T-cell (primary cell): Measurements from ENCODE around the gene GPR25. TPM values are rescaled to one million over a fixed set of nuclear protein-coding genes. Genes with fewer than 3 reads are reported as not detected.

Experiments used
- ATAC-seq, 4 experiments: fragments of 200-7000 bp in 3 of 4; fragments of 150-1000 bp in 1 of 4; cut with Tn5 transposase; replicated peaks in 1 of 4; 1 replicate in 3 of 4; 2 replicates in 1 of 4; pipeline ENCODE4 v1.10.0; 2021; ENCODE audit warnings: moderate library complexity in 3 of 4, mild to moderate bottlenecking in 2 of 4, moderate number of reproducible peaks in 1 of 4
- CTCF ChIA-PET, 2 donors: fragments of 300-600 bp; sonication (Branson Sonifier 250); formaldehyde crosslinking; loops; one replicate each; lab custom pipeline; 2022; ENCODE audit warnings: antibody characterized with exemption in 2 of 2; lab: Charles Lee
- POLR2A ChIA-PET, 2 donors: fragments of 300-600 bp; sonication (Branson Sonifier 250); formaldehyde crosslinking; loops; one replicate each; lab custom pipeline; 2022; ENCODE audit warnings: antibody characterized with exemption in 2 of 2; lab: Charles Lee
- DNase-seq, 35 experiments: peaks; one replicate each; pipeline versions ENCODE4 v3.0.0 to v3.0.0-alpha.2; 2013 to 2023
- H3K27ac ChIP-seq: one replicate; pipeline ENCODE4 v1.5.1; 2013; ENCODE audit warnings: low read length
- H3K27me3 ChIP-seq, 2 experiments: replicated peaks in 1 of 2; 1 replicate in 1 of 2; 2 replicates in 1 of 2; pipeline versions ENCODE4 v1.6.1 to v1.7.0; 2013; ENCODE audit warnings: low read length in 1 of 2, mixed read lengths in 1 of 2; ENCODE audit not compliant: control insufficient read depth in 2 of 2, insufficient read depth in 2 of 2; ENCODE audit errors: extremely low read depth in 1 of 2
- H3K36me3 ChIP-seq, 2 donors: 1 replicate in 1 of 2; 2 replicates in 1 of 2; pipeline versions ENCODE4 v1.6.1 to v1.7.0; 2013; ENCODE audit warnings: low read length in 1 of 2; ENCODE audit not compliant: control insufficient read depth in 2 of 2, insufficient read depth in 1 of 2; ENCODE audit errors: extremely low read depth in 1 of 2
- H3K4me1 ChIP-seq, 2 experiments: 1 replicate in 1 of 2; 2 replicates in 1 of 2; pipeline versions ENCODE4 v1.6.1 to v1.7.0; 2013; ENCODE audit warnings: low read length in 2 of 2, mixed read lengths in 1 of 2; ENCODE audit not compliant: insufficient read depth in 2 of 2, control insufficient read depth in 1 of 2; ENCODE audit errors: extremely low read depth in 1 of 2
- H3K4me3 ChIP-seq, 2 donors: 1 replicate in 1 of 2; 2 replicates in 1 of 2; pipeline versions ENCODE4 v1.5.1 to v1.7.0; 2013; ENCODE audit warnings: mild to moderate bottlenecking in 2 of 2, low read length in 1 of 2, moderate library complexity in 1 of 2; ENCODE audit not compliant: control insufficient read depth in 1 of 2; ENCODE audit errors: extremely low read depth in 1 of 2
- H3K9me3 ChIP-seq: 2 replicates; pipeline ENCODE4 v1.7.0; 2013
- H3K27ac Mint-ChIP-seq, 2 donors: one replicate each; pipeline ENCODE4 v1.8.0; 2020 to 2021; ENCODE audit warnings: mild to moderate bottlenecking in 2 of 2, mixed read lengths in 2 of 2
- H3K27me3 Mint-ChIP-seq, 2 donors: one replicate each; pipeline ENCODE4 v1.8.0; 2021 to 2022; ENCODE audit warnings: mixed read lengths in 2 of 2
- H3K36me3 Mint-ChIP-seq: one replicate; pipeline ENCODE4 v1.8.0; 2021; ENCODE audit warnings: mixed read lengths
- H3K4me1 Mint-ChIP-seq, 3 donors: one replicate each; pipeline ENCODE4 v1.8.0; 2020 to 2022; ENCODE audit warnings: mixed read lengths in 3 of 3, mild to moderate bottlenecking in 1 of 3
- H3K4me3 Mint-ChIP-seq, 3 donors: one replicate each; pipeline ENCODE4 v1.8.0; 2020 to 2022; ENCODE audit warnings: mild to moderate bottlenecking in 3 of 3, mixed read lengths in 3 of 3, moderate library complexity in 3 of 3
- H3K9me3 Mint-ChIP-seq, 3 donors: one replicate each; pipeline ENCODE4 v1.8.0; 2020 to 2022; ENCODE audit warnings: mixed read lengths in 3 of 3
- WGBS: methylation state at CpG from one replicate; pipeline ENCODE4 v1.1.5; 2013; ENCODE audit warnings: missing lambda C conversion rate; ENCODE audit not compliant: insufficient coverage; 5-methylcytosine and 5-hydroxymethylcytosine counted together
- total RNA-seq, 35 experiments: library from RNA in 6 of 35; stranded (reverse) in 6 of 35; fragments of 120-200 nt in 1 of 35; gene quantifications; one replicate each; pipeline versions ENCODE4 v1.2.1 to v1.2.4 and lab custom pipeline; 2013 to 2026

The GPR25 gene
- total RNA-seq, 5 donors from 2014 or later (not counting 1 experiment from before 2014, with no cell fraction given), result 1.2 to 6.7 (median 1.8) TPM

- peaks cover 0 to 54% of the 10 kb centered on the region in 2 experiments for H3K4me1 ChIP-seq
- Mint-ChIP-seq H3K36me3 (no peaks in the 10 kb centered on the region), H3K9me3 (no peaks in the 10 kb centered on the region), H3K27ac (peak overlapping the region; percentile 45 to 77), H3K4me1 (peaks cover 21 to 71% (median 55%) of the 10 kb centered on the region in 3 donors), H3K27me3 (peaks cover 5 to 9% of the 10 kb centered on the region in 2 donors), H3K4me3 (no peak overlapping the region)
- H3K4me3 ChIP-seq, result no peak overlapping the region
- H3K27me3 ChIP-seq, result peaks cover 2 to 6% of the 10 kb centered on the region in 2 experiments
- no peaks in the 10 kb centered on the region for H3K36me3 ChIP-seq
- H3K27ac ChIP-seq, result peak overlapping the region; percentile 29
- POLR2A ChIA-PET, result interaction anchor here in 1 of 2 donors (0.6 kb wide), 2 partner anchors 10 to 19 kb away, joined by 4 read pairs; no protein-coding TSS in a partner anchor
- DNase-seq, result no peak
- CTCF ChIA-PET, result interaction anchor here in 1 of 2 donors (1.3 kb wide), 1 partner anchor 10 kb away, joined by 6 read pairs; no protein-coding TSS in a partner anchor
- no peaks in the 10 kb centered on the region for H3K9me3 ChIP-seq
- 54% methylated on average over 8 of the region's 11 CpGs for WGBS
- no peak for ATAC-seq
Observed at GRCh38 chr1:200867018-200867811, 5.6 kb upstream of the GPR25 start.

GRCh38 chr1:200869376-200869752 is 3.4 kb upstream of the GPR25 start:
- Histone ChIP-seq H3K27ac (peak overlapping the region; percentile 76), H3K4me3 (peak overlapping the region in 1 of 2 donors; percentile 4), H3K27me3 (peaks cover 2 to 24% of the 10 kb centered on the region in 2 experiments), H3K4me1 (peaks cover 2 to 70% of the 10 kb centered on the region in 2 experiments), H3K9me3 (no peaks in the 10 kb centered on the region), H3K36me3 (no peaks in the 10 kb centered on the region)
- peaks cover 12 to 19% of the 10 kb centered on the region in 2 donors for H3K27me3 Mint-ChIP-seq
- ATAC-seq (no peak), DNase-seq (no peak)
- ChIA-PET POLR2A (interaction anchor here (0.6 to 1.6 kb wide), 2 partner anchors 19 to 299 kb away, joined by 3 to 5 read pairs; no protein-coding TSS in a partner anchor), CTCF (interaction anchor here in 1 of 2 donors (1.4 kb wide), 1 partner anchor 19 kb away, joined by 5 read pairs; no protein-coding TSS in a partner anchor)
- H3K4me3 Mint-ChIP-seq, result peak overlapping the region in 1 of 3 donors; percentile 15
- H3K36me3 Mint-ChIP-seq, result no peaks in the 10 kb centered on the region
- WGBS, result 92% methylated on average over 3 of the region's 5 CpGs
- H3K27ac Mint-ChIP-seq, result peak overlapping the region; percentile 82 to 83
- H3K9me3 Mint-ChIP-seq, result no peaks in the 10 kb centered on the region
- H3K4me1 Mint-ChIP-seq, result peaks cover 22 to 63% (median 48%) of the 10 kb centered on the region in 3 donors

- Histone ChIP-seq H3K4me1 (peaks cover 2 to 72% of the 10 kb centered on the region in 2 experiments), H3K9me3 (no peaks in the 10 kb centered on the region), H3K4me3 (peak overlapping the region in 1 of 2 donors; percentile 19), H3K27me3 (peaks cover 2 to 27% of the 10 kb centered on the region in 2 experiments), H3K36me3 (no peaks in the 10 kb centered on the region), H3K27ac (peak overlapping the region; percentile 76)
- H3K9me3 Mint-ChIP-seq, result no peaks in the 10 kb centered on the region
- H3K4me3 Mint-ChIP-seq, result peak overlapping the region; percentile 15 to 54 (median 18)
- H3K27me3 Mint-ChIP-seq, result peaks cover 16 to 23% of the 10 kb centered on the region in 2 donors
- peaks cover 3% of the 10 kb centered on the region for H3K36me3 Mint-ChIP-seq
- no peak for DNase-seq
- ATAC-seq, result peak; percentile 33 to 51 (median 46)
- POLR2A ChIA-PET, result interaction anchor here (0.6 to 1.6 kb wide), 2 partner anchors 18 to 300 kb away, joined by 3 to 5 read pairs; no protein-coding TSS in a partner anchor
- CTCF ChIA-PET, result interaction anchor here in 1 of 2 donors (1.4 kb wide), 1 partner anchor 18 kb away, joined by 5 read pairs; no protein-coding TSS in a partner anchor
- H3K27ac Mint-ChIP-seq, result peak overlapping the region; percentile 82 to 83
- peaks cover 26 to 66% (median 52%) of the 10 kb centered on the region in 3 donors for H3K4me1 Mint-ChIP-seq
- WGBS, result 31% methylated on average over 5 of the region's 9 CpGs
Observed at GRCh38 chr1:200869753-200870391, 2.9 kb upstream of the GPR25 start.

- Mint-ChIP-seq H3K36me3 (peaks cover 3% of the 10 kb centered on the region), H3K9me3 (no peaks in the 10 kb centered on the region), H3K4me3 (peak overlapping the region; percentile 54 to 74 (median 72)), H3K27ac (no peak overlapping the region), H3K27me3 (peaks cover 31 to 32% of the 10 kb centered on the region in 2 donors), H3K4me1 (peaks cover 38 to 72% (median 59%) of the 10 kb centered on the region in 3 donors)
- Histone ChIP-seq H3K9me3 (no peaks in the 10 kb centered on the region), H3K4me3 (peak overlapping the region; percentile 21 to 53), H3K36me3 (no peaks in the 10 kb centered on the region), H3K4me1 (peaks cover 4 to 65% of the 10 kb centered on the region in 2 experiments), H3K27ac (no peak overlapping the region), H3K27me3 (peaks cover 2 to 32% of the 10 kb centered on the region in 2 experiments)
- CTCF ChIA-PET, result no interaction called here
- POLR2A ChIA-PET, result no interaction called here
- ATAC-seq (no peak), DNase-seq (no peak)
- 40% methylated on average over 61 of the region's 61 CpGs for WGBS
Observed at GRCh38 chr1:200873116-200873670, 412 bp downstream of the GPR25 start.

GRCh38 chr1:200873671-200874397 is 1.1 kb downstream of the GPR25 start:
- ATAC-seq (peak in 1 of 4 experiments; percentile 55), DNase-seq (peak in 2 of 35 experiments; percentile 10 to 45)
- peaks cover 3% of the 10 kb centered on the region for H3K36me3 Mint-ChIP-seq
- H3K27me3 ChIP-seq, result peaks cover 2 to 32% of the 10 kb centered on the region in 2 experiments
- CTCF ChIA-PET, result interaction anchor here in 1 of 2 donors (0.5 kb wide), 1 partner anchor 848 kb away, joined by 3 read pairs; no protein-coding TSS in a partner anchor
- peaks cover 44 to 79% (median 65%) of the 10 kb centered on the region in 3 donors for H3K4me1 Mint-ChIP-seq
- H3K4me1 ChIP-seq, result peaks cover 6 to 71% of the 10 kb centered on the region in 2 experiments
- peaks cover 31 to 32% of the 10 kb centered on the region in 2 donors for H3K27me3 Mint-ChIP-seq
- H3K4me3 ChIP-seq, result peak overlapping the region; percentile 33 to 53
- H3K9me3 Mint-ChIP-seq, result no peaks in the 10 kb centered on the region
- H3K9me3 ChIP-seq, result no peaks in the 10 kb centered on the region
- no peak overlapping the region for H3K27ac ChIP-seq
- no peaks in the 10 kb centered on the region for H3K36me3 ChIP-seq
- H3K27ac Mint-ChIP-seq, result peak overlapping the region; percentile 63 to 71
- 37% methylated on average over 54 of the region's 66 CpGs for WGBS
- POLR2A ChIA-PET, result no interaction called here
- peak overlapping the region; percentile 54 to 74 (median 72) for H3K4me3 Mint-ChIP-seq
